GM21526 (cell line): Measurements from ENCODE around the gene HJURP.

Source experiments
- ATAC-seq: cut with Tn5 transposase; IDR thresholded peaks from one replicate; pipeline ENCODE4 v1.9.1; 2021; ENCODE audit warnings: moderate library complexity; ENCODE audit not compliant: unreplicated experiment, low FRiP score

The HJURP gene

DNA sequence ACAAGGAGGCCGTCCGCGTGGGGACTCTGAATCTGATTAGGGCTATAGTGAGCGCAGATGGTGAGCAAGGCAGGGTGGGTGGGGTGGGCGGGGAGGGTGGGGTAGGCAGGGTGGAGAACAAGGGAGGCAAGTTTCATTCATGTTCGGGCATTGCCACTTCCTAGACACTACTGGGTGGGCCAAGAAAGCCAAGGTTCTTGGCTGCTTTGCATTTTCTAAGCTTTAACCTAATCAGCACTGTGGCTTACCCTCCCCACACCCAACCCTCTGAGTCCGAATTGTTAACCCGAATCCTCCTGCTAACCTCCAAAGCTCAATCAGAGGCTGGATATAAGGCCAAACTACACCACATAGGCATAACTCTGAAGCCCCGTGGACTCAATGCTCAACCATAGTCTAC lies 58.1 kb downstream of the HJURP start:
- ATAC-seq, result no peak

DNA sequence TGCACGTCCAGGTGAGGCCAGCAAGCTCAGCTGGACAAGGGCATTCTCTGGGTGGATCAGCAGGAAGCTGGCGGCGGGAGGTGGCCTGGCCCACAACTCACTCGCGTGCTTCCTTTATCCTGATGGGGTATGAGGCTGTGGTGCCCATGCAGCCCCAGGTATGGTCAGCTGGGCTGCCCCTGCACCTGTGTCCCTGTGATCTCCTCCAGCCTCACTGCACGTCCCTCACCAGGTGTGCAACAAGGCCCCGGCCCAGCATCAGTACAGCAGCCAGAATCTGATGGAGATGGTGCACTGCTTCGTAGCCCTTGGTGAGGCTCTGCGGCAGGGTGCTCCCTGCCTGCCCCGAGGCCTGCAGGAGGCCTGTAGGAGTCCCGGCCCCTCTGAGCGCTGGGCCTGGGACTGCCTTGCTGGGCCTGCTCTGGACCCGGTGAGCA lies 58.6 kb downstream of the HJURP start:
- ATAC-seq, result no peak

DNA sequence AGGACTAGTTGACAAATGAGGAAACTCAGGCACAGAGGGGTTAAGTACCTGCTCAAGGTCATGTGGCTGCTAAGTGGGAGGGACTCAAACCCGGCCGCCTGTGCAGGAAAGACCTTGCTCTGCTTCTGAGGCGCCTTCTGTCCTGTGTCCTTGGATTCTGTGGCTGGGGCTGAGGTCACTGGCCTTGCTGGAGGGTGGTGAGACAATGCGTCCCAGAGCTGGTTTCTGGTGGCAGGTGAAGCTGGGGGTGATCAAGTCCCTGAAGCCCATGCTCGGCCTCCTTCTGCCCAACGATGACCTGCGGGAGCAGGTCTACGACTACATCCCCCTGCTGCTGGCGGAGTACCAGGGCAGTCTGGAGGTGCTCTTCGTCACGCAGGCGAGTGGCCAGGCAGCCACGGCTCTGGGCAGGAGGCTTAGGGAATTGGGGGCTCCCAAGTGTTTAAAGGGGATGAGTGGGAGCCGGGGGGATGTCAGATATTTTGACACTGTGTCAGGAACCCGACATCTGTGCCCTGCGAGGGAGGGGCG lies 60.1 kb downstream of the HJURP start:
- no peak for ATAC-seq

DNA sequence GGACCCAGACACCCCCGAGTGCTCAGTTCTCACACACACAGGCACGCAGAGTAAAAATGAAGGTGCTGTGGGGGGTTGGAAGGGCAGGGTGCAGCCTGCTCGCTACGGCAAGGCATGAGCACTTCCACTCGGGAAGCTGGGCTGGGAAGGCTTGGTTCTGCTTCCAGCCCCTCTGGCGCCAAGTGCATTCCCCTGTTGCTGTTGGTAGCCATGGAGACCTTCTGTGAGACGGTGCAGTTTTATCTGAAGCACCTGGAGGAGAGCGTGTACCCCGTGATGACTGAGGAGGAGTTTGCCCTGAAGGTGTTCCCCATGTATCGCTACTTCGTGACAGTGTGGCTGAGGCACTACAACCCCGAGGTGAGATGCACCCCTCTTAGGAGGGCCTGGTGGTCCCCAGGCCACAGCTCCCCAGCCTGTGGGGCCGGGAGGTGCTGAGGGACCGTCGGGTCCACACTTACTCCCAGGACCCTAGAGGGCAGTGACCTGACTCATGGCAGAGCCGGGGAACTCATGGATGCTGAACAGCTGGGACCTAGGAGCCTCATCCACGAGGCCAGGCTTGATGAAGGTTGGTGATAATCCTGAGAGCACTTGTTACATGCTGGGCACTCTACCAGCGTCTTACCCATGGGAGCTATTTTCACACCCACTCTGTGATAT lies 60.7 kb downstream of the HJURP start:
- ATAC-seq, result no peak

DNA sequence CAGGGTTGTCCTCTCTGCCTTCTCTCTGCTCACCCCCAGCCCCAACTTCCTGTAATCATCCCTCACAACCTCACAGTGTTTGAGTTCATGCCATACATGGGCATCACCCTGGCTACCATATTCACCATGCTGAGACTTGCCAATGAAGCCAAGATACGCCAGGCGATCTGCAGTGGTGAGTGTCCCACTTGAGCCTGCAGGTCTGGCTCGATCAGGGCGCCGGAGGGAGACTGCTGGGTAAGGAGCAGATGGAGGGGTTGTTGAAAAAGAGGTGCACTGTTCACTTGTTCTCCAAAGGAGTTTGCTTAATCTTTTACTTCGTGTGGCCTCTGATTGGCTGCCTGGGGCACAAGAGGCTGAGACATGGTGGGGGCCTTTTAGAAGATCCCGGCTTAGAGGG lies 61.6 kb downstream of the HJURP start:
- ATAC-seq, result no peak

DNA sequence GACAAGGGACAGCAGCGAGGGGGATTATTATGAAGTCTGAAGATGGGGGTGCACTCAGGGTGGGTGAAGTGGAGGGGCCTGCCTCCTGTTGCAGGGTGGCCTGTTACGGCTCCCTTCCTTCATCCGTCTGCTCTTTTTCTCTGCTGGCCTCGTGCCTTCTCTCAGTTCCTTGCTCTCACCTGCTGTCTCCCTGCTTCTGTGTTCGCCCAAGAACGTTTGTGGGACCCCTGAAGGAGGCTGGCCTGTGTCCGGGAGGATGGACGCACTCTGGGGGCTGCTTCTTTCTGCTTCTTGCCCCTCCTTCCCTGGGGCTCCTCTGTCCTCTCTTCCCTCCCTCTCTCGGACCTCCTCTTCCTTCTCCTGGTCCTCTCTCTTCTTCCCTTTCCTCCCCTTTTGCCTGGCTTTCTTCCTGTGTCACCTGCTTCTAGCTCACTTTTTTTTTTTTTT lies 62.4 kb downstream of the HJURP start:
- no peak for ATAC-seq

DNA sequence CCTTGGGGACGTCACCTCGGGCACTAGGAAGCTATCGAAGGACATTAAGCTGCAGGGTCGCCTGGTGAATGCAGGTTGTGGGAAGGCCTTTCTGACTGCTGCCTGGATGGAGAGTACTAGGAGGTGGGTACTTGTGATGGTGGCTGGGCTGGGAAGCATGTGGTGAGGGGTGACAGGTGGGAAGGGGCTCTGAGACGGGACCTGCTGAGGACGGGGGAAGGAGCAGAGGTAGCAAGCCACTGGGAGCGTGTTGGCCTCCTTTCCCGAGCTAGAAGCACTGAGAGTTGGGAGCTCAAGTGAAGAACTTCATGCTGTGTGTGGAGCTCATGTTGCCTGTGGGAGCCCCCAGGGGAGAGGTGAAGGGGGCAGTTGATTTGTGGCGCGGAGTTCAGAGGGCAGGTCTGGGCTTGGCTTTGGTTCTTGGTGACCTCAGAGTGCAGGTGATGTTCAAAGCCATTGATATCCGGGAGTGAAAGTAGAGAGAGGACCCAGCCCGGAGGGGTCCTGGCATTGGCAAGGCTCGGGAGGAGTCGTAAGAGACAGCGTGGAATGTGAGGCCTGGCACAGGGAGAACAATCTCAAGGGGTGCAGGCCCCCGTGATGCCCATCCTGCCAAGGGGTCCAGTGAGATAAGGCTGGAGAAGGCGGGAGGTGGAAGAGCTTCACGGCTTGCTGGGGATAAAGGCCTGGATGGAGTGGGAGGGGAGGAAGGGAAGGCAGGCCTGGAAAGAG lies 63.0 kb downstream of the HJURP start:
- ATAC-seq, result no peak

- ATAC-seq, result no peak
Measured at GRCh38 chr2:233789554-233789953, 64.8 kb downstream of the HJURP start.
